HEK293 (cell line): ENCODE measurements around the gene CCDC78.

Experiments used
- CTCF ChIA-PET: fragments of 350-600 bp; formaldehyde crosslinking; extraction: SDS; loops from one replicate; lab custom pipeline; 2021; ENCODE audit warnings: antibody characterized with exemption; lab: Yijun Ruan, JAX
- POLR2A ChIA-PET: fragments of 300-600 bp; formaldehyde crosslinking; extraction: SDS; loops from one replicate; lab custom pipeline; 2020; ENCODE audit warnings: antibody characterized with exemption, inconsistent platforms; lab: Yijun Ruan, JAX
- H3K27ac ChIP-seq: fragments of 200-500 bp; sonication (Bioruptor generic); 2 replicates; pipeline ENCODE4 v1.5.1; 2014; ENCODE audit warnings: low read depth, low read length, control low read depth, inconsistent platforms; ENCODE audit errors: extremely low read depth
- H3K36me3 ChIP-seq, 2 experiments: fragments of 200-500 bp in 1 of 2; sonication (Bioruptor generic) in 1 of 2; 1 replicate in 1 of 2; 2 replicates in 1 of 2; pipeline ENCODE4 v1.5.1; 2014 to 2017; ENCODE audit warnings: inconsistent platforms in 2 of 2, low read length in 2 of 2; ENCODE audit not compliant: control insufficient read depth in 2 of 2, insufficient read depth in 1 of 2
- H3K4me1 ChIP-seq: fragments of 200-500 bp; sonication (Bioruptor generic); 2 replicates; pipeline ENCODE4 v1.5.1; 2014; ENCODE audit warnings: mild to moderate bottlenecking, low read length, inconsistent platforms; ENCODE audit not compliant: control insufficient read depth, insufficient read depth
- H3K4me3 ChIP-seq: 2 replicates; pipeline ENCODE4 v1.5.1; 2011; ENCODE audit warnings: low read depth, mild to moderate bottlenecking, control low read depth, low read length, moderate library complexity
- H3K9me3 ChIP-seq: fragments of 200-500 bp; sonication (Bioruptor generic); 2 replicates; pipeline ENCODE4 v1.5.1; 2014; ENCODE audit warnings: low read depth, low read length, inconsistent platforms; ENCODE audit not compliant: control insufficient read depth, insufficient read depth
- EGR2 ChIP-seq: fragments of 450-650 bp; formaldehyde crosslinking; IDR thresholded peaks from 2 replicates; pipeline ENCODE4 v1.5.1; 2016; ENCODE audit warnings: low read depth, missing biosample characterization, missing genetic modification characterization
- RBAK ChIP-seq: fragments of 450-650 bp; formaldehyde crosslinking; IDR thresholded peaks from 2 replicates; pipeline ENCODE4 v1.5.1; 2016; ENCODE audit warnings: missing biosample characterization, missing genetic modification characterization
- SCRT2 ChIP-seq: fragments of 450-650 bp; formaldehyde crosslinking; IDR thresholded peaks from 2 replicates; pipeline ENCODE4 v1.5.1; 2016; ENCODE audit warnings: missing biosample characterization, missing genetic modification characterization
- ZFHX2 ChIP-seq: fragments of 450-650 bp; formaldehyde crosslinking; conservative IDR thresholded peaks from 2 replicates; pipeline ENCODE4 v1.5.1; 2016; ENCODE audit warnings: missing biosample characterization, missing genetic modification characterization
- ZNF2 ChIP-seq: fragments of 450-650 bp; formaldehyde crosslinking; IDR thresholded peaks from 2 replicates; pipeline ENCODE4 v1.5.1; 2016; ENCODE audit warnings: missing biosample characterization, missing genetic modification characterization
- ZNF394 ChIP-seq: fragments of 450-650 bp; formaldehyde crosslinking; IDR thresholded peaks from 2 replicates; pipeline ENCODE4 v1.5.1; 2016; ENCODE audit warnings: missing biosample characterization, missing genetic modification characterization, mild to moderate bottlenecking, moderate library complexity, borderline replicate concordance
- ZNF423 ChIP-seq: fragments of 450-650 bp; formaldehyde crosslinking; IDR thresholded peaks from 2 replicates; pipeline ENCODE4 v1.5.1; 2016; ENCODE audit warnings: missing biosample characterization, missing genetic modification characterization
- ZSCAN23 ChIP-seq: fragments of 450-650 bp; formaldehyde crosslinking; IDR thresholded peaks from 2 replicates; pipeline ENCODE4 v1.5.1; 2016; ENCODE audit warnings: missing biosample characterization, missing genetic modification characterization
- ZXDB ChIP-seq: fragments of 450-650 bp; formaldehyde crosslinking; IDR thresholded peaks from 2 replicates; pipeline ENCODE4 v1.5.1; 2016; ENCODE audit warnings: missing biosample characterization, missing genetic modification characterization
- TF ChIP-seq, protein P1 (sequence below): fragments of 450-650 bp; formaldehyde crosslinking; IDR thresholded peaks from 2 replicates; pipeline ENCODE4 v1.5.1; 2016; ENCODE audit warnings: missing biosample characterization, missing genetic modification characterization
- TF ChIP-seq, protein P2 (sequence below): fragments of 450-650 bp; formaldehyde crosslinking; IDR thresholded peaks from 2 replicates; pipeline ENCODE4 v1.5.1; 2016; ENCODE audit warnings: missing biosample characterization, missing genetic modification characterization

CCDC78 gene

DNA sequence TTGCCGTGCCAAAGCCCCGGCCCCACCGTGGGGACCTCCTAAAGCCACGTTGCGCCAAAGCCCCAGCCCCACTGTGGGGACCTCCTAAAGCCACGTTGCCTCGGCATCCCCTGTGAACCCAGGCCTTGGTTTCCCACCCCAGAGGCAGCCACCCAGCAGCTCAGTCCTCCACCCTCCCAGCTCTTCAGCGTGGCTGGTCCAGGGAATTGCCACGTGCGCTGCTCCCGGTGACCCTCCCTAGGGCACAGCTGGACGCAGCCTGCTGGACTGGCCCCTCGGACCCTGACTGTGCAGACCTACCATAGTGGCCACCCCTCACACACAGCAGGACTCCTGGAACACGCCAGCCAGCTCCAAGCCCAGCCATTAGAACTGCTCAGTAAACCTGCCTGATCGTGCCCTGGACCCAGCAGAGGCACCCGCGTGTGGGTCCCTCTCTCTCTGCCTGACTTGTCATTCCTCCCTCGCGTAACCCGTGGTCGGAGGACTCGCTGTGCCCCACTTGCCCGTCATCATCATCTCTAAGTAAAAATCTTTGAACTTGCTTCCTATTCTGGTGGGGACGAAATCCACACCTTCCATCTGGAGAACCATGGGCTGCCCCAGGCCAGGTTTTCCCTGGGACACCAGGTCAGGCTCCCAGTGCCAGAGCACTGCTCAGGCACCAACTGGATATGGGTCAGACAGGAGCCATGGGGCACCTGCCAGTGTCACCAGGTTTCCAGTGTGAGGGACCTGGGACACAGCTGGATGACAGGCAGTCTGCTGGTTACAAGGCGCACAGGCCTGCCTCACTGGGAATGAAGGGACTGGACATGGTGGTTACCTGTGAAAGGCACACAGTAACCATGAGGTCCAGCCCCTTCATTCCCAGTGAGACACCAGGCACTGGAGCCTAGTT, 9.0 kb upstream of the CCDC78 start:
- Histone ChIP-seq H3K4me1 (0 out of 2 replicates have a peak, but pooled peaks cover 2% of the 10 kb centered on the region), H3K4me3 (no peak overlapping the region), H3K27ac (no peak overlapping the region), H3K36me3 (peaks cover 6 to 74% of the 10 kb centered on the region in 2 experiments; a peak in 2 of 3 replicates), H3K9me3 (no peaks in the 10 kb centered on the region)
- no peak for TF ChIP-seq ZXDB
- no peak for TF ChIP-seq ZNF423
- TF ChIP-seq ZSCAN23, result no peak
- TF ChIP-seq, protein P1, sequence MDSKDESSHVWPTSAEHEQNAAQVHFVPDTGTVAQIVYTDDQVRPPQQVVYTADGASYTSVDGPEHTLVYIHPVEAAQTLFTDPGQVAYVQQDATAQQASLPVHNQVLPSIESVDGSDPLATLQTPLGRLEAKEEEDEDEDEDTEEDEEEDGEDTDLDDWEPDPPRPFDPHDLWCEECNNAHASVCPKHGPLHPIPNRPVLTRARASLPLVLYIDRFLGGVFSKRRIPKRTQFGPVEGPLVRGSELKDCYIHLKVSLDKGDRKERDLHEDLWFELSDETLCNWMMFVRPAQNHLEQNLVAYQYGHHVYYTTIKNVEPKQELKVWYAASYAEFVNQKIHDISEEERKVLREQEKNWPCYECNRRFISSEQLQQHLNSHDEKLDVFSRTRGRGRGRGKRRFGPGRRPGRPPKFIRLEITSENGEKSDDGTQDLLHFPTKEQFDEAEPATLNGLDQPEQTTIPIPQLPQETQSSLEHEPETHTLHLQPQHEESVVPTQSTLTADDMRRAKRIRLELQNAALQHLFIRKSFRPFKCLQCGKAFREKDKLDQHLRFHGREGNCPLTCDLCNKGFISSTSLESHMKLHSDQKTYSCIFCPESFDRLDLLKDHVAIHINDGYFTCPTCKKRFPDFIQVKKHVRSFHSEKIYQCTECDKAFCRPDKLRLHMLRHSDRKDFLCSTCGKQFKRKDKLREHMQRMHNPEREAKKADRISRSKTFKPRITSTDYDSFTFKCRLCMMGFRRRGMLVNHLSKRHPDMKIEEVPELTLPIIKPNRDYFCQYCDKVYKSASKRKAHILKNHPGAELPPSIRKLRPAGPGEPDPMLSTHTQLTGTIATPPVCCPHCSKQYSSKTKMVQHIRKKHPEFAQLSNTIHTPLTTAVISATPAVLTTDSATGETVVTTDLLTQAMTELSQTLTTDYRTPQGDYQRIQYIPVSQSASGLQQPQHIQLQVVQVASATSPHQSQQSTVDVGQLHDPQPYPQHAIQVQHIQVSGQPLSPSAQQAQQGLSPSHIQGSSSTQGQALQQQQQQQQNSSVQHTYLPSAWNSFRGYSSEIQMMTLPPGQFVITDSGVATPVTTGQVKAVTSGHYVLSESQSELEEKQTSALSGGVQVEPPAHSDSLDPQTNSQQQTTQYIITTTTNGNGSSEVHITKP (tag by site-specific recombination), result no peak
- TF ChIP-seq ZNF2 (tag by site-specific recombination), result no peak
- TF ChIP-seq, protein P2, sequence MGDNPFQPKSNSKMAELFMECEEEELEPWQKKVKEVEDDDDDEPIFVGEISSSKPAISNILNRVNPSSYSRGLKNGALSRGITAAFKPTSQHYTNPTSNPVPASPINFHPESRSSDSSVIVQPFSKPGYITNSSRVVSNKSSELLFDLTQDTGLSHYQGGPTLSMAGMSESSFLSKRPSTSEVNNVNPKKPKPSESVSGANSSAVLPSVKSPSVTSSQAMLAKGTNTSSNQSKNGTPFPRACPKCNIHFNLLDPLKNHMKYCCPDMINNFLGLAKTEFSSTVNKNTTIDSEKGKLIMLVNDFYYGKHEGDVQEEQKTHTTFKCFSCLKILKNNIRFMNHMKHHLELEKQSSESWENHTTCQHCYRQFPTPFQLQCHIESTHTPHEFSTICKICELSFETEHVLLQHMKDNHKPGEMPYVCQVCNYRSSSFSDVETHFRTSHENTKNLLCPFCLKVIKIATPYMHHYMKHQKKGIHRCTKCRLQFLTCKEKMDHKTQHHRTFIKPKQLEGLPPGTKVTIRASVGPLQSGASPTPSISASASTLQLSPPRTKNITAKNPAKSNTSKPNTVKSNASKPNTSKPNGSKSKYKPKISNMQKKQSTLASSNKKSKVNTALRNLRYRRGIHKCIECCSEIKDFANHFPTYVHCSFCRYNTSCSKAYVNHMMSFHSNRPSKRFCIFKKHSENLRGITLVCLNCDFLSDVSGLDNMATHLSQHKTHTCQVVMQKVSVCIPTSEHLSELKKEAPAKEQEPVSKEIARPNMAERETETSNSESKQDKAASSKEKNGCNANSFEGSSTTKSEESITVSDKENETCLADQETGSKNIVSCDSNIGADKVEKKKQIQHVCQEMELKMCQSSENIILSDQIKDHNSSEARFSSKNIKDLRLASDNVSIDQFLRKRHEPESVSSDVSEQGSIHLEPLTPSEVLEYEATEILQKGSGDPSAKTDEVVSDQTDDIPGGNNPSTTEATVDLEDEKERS (tag by site-specific recombination), result no peak
- no peak for TF ChIP-seq ZNF394
- no peak for TF ChIP-seq SCRT2
- ChIA-PET CTCF (interaction anchor here (0.6 to 2.9 kb wide), 3 partner anchors 9 to 46 kb away, joined by 3 to 10 read pairs (median 3); partner anchors contain the start of gene CCDC78), POLR2A (interaction anchor here (1.9 kb wide), 1 partner anchor 7 kb away, joined by 4 read pairs; no protein-coding TSS in a partner anchor)

DNA sequence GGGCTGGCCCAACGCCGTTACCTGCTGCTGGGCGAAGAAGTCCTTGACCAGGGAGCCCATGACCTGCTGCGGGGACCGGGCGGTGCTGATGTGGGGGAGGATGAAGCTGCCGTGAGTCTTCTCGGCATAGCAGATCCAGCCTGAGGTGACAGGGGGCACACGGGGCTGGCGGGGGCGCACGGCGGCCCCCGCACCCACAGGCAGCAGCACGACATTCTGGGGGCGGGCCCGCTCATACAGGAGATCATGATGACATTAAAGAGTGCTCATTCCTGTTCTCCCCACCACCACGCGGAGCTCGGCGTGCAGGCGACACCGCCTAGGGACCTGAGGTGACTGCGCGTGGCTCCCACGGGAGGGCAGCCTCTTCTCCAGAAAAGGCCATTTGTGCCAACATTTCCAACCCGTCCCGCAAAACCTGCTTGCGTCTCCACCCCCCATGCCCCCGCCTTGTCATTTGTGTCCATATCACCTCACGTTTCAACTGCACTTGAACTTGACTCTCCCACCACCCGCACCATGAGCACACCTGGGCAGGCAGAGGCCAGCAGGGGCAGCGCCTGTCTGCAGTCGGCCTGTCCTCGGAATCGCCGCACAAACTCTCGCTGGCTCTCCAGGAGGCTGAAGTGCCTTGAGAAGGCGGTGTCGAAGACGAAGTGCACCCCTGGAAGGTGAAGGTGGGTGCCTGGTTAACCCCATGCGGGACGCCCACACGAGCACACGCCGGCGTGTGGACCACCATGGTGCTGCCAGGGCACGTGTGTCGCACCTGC, 8.2 kb upstream of the CCDC78 start:
- H3K9me3 ChIP-seq, result no peaks in the 10 kb centered on the region
- no peaks in the 10 kb centered on the region for H3K4me1 ChIP-seq
- no peak overlapping the region for H3K27ac ChIP-seq
- peaks cover 6 to 73% of the 10 kb centered on the region in 2 experiments; a peak in 2 of 3 replicates for H3K36me3 ChIP-seq
- POLR2A ChIA-PET, result no interaction called here
- no peak overlapping the region for H3K4me3 ChIP-seq
- TF ChIP-seq ZFHX2 (tag by site-specific recombination), result no peak
- TF ChIP-seq RBAK (tag by site-specific recombination), result no peak
- peak; percentile 47; the same call in 1 of the 2 replicates for TF ChIP-seq EGR2 (tag by site-specific recombination)
- CTCF ChIA-PET, result interaction anchor here (0.6 to 2.9 kb wide), 3 partner anchors 22 to 343 kb away, joined by 3 to 10 read pairs (median 3); no protein-coding TSS in a partner anchor
